AG09319 (cell line): ENCODE results near the gene AMDHD2.

Experiments
- DNase-seq: peaks from one replicate; pipeline ENCODE4 v3.0.0-alpha.2; 2010; ENCODE audit warnings: low read depth; ENCODE audit errors: extremely low read depth
- CTCF ChIP-seq: IDR thresholded peaks from 2 replicates; pipeline ENCODE4 v1.5.1; 2011; ENCODE audit warnings: low read depth, mild to moderate bottlenecking, inconsistent platforms, low read length, moderate library complexity

Gene AMDHD2

GRCh38 chr16:2489581-2489980, 30.6 kb upstream of the AMDHD2 start:
- no peak for TF ChIP-seq CTCF
- no peak for DNase-seq

DNA sequence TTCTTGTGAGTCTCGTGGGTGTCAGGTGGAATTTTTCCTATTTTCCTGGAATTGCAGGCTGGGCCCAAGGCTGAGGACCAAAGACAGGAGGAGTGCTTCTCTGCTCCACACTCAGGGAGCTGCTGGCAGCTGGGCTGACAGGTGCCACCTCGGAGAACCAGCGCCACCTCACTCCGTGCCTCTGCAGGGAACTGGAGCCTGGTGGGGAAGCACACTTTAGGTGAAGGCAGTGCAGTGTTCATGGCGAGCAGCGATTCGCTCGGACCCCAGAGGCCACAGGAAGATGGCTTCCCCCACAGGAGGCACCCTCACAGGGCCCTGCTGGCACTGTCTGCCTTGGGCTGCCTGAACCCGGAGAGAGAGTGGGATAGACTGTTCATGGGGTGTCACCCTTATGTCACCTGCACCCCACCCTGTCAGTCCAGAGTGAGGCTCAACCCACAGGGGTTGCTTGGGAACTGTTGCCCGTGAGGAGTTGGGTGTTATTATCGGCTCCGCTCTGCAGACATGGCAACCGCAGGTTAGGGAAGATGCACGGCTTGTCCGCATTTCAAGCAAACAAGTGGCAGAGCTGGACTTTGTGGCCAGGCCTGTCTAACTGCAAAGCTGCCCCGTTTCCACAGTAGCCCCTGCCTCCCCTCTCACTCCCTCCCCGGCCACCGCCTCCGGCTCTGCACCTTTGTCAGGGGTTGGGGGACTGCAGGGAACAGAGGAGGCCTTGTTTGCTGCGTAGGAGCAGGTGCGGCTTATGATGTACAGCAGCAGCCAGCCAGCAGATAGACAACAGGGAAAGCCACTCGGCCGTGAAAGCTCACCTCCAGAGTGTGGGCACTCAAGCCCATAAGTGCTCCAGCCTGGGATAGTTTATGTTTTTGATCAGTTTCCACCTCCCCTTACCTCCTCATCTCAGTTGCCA, 29.7 kb upstream of the AMDHD2 start:
- TF ChIP-seq CTCF, result no peak
- no peak for DNase-seq

DNA sequence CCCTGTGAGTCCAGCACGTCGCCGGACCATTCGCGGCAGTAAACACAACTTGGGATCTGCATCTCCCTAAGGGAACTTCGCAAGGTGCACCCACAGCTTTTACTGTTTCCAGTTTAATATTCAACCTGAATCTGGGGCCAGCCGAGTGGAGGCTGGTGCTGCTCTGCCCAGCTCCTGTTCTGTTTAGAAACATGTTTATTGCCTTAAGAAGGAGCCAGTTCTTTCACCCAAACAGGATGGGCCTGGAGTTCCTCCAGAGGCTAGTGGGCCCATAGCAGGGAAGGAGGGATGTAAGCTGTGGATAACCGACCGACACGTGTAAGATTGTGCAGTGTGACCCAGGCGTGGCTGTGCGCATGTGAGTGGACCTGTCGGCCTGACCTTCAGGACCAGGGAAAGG, 27.9 kb upstream of the AMDHD2 start:
- DNase-seq, result no peak
- no peak for TF ChIP-seq CTCF

DNA sequence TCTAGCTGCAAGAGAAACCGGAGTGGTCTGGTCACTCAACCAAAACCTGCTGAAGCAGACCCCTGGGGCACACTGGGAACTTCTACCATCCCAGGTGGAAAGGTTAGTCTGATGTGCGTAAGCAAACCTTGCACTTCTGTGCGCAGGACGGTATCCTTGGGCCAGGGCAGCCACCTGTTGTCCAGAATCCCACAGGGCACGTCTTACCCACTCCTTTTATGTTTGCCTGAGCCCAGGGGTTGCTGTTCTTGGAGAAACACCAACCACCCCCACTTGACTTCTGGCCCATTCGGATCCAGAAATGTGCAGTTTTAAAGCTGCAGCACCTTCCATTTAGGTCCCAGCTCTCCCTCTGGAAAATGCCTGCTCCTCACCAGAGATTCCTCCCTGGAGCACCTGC, 26.6 kb upstream of the AMDHD2 start:
- DNase-seq, result no peak
- TF ChIP-seq CTCF, result no peak

DNA sequence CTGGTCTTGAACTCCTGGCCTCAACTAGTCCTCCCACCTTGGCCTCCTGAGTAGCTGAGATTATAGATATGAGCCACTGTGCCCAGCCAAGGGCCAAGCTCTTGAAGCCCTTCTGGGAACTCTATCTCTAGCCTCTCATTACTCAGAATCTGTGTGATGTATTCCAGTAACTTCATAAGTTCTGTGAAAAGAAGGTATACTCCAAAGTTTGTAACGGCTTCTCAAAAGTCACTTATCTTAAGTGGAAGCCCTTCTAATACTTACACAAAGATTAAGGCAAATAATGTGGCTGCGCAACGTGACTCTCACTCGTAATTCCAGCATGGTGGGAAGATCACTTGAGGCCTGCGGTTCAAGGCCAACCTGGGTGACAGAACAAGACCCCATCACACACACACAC, 25.6 kb upstream of the AMDHD2 start:
- no peak for TF ChIP-seq CTCF
- no peak for DNase-seq

GRCh38 chr16:2495041-2495440, 25.1 kb upstream of the AMDHD2 start:
- no peak for DNase-seq
- no peak for TF ChIP-seq CTCF

DNA sequence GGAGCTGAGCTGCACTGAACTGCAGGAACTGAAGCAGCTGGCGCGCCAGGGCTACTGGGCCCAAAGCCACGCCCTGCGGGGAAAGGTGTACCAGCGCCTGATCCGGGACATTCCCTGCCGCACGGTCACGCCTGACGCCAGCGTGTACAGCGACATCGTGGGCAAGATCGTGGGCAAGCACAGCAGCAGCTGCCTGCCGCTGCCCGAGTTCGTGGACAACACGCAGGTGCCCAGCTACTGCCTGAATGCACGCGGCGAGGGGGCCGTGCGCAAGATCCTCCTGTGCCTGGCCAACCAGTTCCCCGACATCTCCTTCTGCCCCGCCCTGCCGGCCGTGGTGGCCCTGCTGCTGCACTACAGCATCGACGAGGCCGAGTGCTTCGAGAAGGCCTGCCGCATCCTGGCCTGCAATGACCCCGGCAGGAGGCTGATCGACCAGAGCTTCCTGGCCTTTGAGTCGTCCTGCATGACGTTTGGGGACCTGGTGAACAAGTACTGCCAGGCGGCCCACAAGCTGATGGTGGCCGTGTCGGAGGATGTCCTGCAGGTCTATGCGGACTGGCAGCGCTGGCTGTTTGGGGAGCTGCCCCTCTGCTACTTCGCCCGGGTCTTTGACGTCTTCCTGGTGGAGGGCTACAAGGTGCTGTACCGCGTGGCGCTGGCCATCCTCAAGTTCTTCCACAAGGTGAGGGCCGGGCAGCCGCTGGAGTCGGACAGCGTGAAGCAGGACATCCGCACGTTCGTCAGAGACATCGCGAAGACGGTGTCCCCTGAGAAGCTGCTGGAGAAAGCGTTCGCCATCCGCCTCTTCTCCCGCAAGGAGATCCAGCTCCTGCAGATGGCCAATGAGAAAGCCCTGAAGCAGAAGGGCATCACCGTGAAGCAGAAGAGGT, 23.7 kb upstream of the AMDHD2 start:
- no peak for TF ChIP-seq CTCF
- DNase-seq, result no peak
